Adrenal gland (tissue), 5 donors: ENCODE data around the gene TRIM24.

ENCODE experiments used
- POLR2A ChIP-seq, 2 donors: fragments of 450-650 bp; IDR thresholded peaks; one replicate each; pipeline ENCODE4 v1.6.1; 2017; ENCODE audit warnings: antibody characterized with exemption in 2 of 2, mild to moderate bottlenecking in 2 of 2, moderate library complexity in 1 of 2
- TF ChIP-seq, protein P1 (sequence below), 6 experiments: fragments of 450-650 bp in 4 of 6; fragments of 200-600 bp in 2 of 6; sonication (generic) in 1 of 6; IDR thresholded peaks; 1 replicate in 5 of 6; 2 replicates in 1 of 6; pipeline versions ENCODE4 v1.5.1 to v1.8.0; 2016 to 2021; ENCODE audit warnings: antibody characterized with exemption in 6 of 6, mild to moderate bottlenecking in 2 of 6, moderate library complexity in 1 of 6
- donor health status: DM: no; HTN: no; CAD: no.

DNA sequence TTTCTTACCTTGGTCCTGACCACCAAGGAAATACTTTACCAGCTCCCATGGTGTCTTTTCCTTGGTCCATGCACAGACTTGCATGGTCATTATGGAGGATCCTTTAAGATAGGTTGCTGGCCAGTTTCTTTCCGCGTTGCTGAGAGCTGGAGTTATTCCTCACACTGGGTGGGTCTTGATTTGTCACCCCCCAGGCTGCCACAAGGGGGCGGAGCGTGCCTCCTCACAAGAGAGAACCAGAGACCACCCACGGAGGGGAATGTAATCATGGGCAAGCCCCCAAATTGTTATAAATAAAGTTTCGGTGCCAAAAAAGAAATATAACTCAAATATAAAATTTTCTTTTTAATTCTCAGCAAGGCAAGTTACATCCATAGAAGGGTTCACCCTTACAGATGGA lies 10.5 kb upstream of the TRIM24 start:
- TF ChIP-seq, protein P1, sequence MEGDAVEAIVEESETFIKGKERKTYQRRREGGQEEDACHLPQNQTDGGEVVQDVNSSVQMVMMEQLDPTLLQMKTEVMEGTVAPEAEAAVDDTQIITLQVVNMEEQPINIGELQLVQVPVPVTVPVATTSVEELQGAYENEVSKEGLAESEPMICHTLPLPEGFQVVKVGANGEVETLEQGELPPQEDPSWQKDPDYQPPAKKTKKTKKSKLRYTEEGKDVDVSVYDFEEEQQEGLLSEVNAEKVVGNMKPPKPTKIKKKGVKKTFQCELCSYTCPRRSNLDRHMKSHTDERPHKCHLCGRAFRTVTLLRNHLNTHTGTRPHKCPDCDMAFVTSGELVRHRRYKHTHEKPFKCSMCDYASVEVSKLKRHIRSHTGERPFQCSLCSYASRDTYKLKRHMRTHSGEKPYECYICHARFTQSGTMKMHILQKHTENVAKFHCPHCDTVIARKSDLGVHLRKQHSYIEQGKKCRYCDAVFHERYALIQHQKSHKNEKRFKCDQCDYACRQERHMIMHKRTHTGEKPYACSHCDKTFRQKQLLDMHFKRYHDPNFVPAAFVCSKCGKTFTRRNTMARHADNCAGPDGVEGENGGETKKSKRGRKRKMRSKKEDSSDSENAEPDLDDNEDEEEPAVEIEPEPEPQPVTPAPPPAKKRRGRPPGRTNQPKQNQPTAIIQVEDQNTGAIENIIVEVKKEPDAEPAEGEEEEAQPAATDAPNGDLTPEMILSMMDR (IDR thresholded peaks at IDR 0.05): peak in 2 of 6 experiments; percentile 7 to 8
- TF ChIP-seq POLR2A (IDR thresholded peaks at IDR 0.05): no peak
